Parathyroid adenoma (tissue), 2 donors: Measurements from ENCODE around the gene DSP.

ENCODE experiments used
- H2AFZ ChIP-seq: fragments of 300-600 bp; sonication (generic); one replicate; pipeline ENCODE4 v1.7.0; 2017; ENCODE audit warnings: antibody characterized with exemption, mild to moderate bottlenecking
- H3K27ac ChIP-seq: fragments of 300-600 bp; sonication (generic); one replicate; pipeline ENCODE4 v1.7.0; 2017
- H3K27me3 ChIP-seq: fragments of 300-600 bp; sonication (generic); one replicate; pipeline ENCODE4 v1.7.0; 2017; ENCODE audit warnings: low read length; ENCODE audit not compliant: control insufficient read depth, insufficient read depth
- H3K36me3 ChIP-seq: fragments of 300-600 bp; sonication (generic); one replicate; pipeline ENCODE4 v1.7.0; 2017; ENCODE audit warnings: low read length; ENCODE audit not compliant: control insufficient read depth, insufficient read depth
- H3K4me1 ChIP-seq: fragments of 300-600 bp; sonication (generic); one replicate; pipeline ENCODE4 v1.7.0; 2017; ENCODE audit warnings: control low read depth
- H3K4me2 ChIP-seq: fragments of 300-600 bp; sonication (generic); one replicate; pipeline ENCODE4 v1.7.0; 2017; ENCODE audit warnings: low read length
- H3K4me3 ChIP-seq: fragments of 300-600 bp; sonication (generic); one replicate; pipeline ENCODE4 v1.7.0; 2017; ENCODE audit warnings: low read depth, low read length
- H3K79me2 ChIP-seq: fragments of 300-600 bp; sonication (generic); one replicate; pipeline ENCODE4 v1.7.0; 2017; ENCODE audit warnings: control low read depth
- H3K9ac ChIP-seq: fragments of 300-600 bp; sonication (generic); one replicate; pipeline ENCODE4 v1.7.0; 2017; ENCODE audit warnings: mild to moderate bottlenecking
- H3K9me3 ChIP-seq: fragments of 300-600 bp; sonication (generic); one replicate; pipeline ENCODE4 v1.7.0; 2017; ENCODE audit warnings: low read length; ENCODE audit not compliant: control insufficient read depth
- TF ChIP-seq, protein P1 (sequence below): fragments of 300-600 bp; sonication (generic); IDR thresholded peaks from one replicate; pipeline ENCODE4 v1.7.0; 2017; ENCODE audit warnings: antibody characterized with exemption, mild to moderate bottlenecking
- donor health status: primary hyperparathyroidism.

DSP gene

DNA sequence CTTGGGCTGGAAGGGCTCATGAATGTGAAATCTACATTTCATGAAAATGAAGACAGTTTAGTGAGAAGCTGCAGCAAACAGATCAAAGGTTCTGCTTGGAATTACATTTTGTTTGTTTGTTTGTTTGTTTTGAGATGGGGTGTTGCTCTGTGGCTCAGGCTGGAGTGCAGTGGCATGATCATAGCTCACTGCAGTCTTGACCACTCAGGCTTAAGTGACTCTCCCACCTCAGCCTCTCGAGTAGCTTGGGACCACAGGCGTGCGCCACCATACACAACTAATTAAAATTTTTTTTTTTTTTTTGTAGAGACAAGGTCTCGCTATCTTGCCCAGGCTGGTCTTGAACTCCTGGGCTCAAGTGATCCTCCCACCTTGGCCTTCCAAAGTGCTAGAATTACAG lies 5.8 kb downstream of the DSP start:
- TF ChIP-seq, protein P1, sequence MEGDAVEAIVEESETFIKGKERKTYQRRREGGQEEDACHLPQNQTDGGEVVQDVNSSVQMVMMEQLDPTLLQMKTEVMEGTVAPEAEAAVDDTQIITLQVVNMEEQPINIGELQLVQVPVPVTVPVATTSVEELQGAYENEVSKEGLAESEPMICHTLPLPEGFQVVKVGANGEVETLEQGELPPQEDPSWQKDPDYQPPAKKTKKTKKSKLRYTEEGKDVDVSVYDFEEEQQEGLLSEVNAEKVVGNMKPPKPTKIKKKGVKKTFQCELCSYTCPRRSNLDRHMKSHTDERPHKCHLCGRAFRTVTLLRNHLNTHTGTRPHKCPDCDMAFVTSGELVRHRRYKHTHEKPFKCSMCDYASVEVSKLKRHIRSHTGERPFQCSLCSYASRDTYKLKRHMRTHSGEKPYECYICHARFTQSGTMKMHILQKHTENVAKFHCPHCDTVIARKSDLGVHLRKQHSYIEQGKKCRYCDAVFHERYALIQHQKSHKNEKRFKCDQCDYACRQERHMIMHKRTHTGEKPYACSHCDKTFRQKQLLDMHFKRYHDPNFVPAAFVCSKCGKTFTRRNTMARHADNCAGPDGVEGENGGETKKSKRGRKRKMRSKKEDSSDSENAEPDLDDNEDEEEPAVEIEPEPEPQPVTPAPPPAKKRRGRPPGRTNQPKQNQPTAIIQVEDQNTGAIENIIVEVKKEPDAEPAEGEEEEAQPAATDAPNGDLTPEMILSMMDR, result no peak
- Histone ChIP-seq H3K9me3 (no peaks in the 10 kb centered on the region), H3K36me3 (no peaks in the 10 kb centered on the region), H2AFZ (no peak overlapping the region), H3K4me3 (no peak overlapping the region), H3K79me2 (peaks cover 59% of the 10 kb centered on the region), H3K9ac (no peak overlapping the region), H3K4me2 (no peak overlapping the region), H3K4me1 (peaks cover 16% of the 10 kb centered on the region), H3K27me3 (no peaks in the 10 kb centered on the region), H3K27ac (no peak overlapping the region)

DNA sequence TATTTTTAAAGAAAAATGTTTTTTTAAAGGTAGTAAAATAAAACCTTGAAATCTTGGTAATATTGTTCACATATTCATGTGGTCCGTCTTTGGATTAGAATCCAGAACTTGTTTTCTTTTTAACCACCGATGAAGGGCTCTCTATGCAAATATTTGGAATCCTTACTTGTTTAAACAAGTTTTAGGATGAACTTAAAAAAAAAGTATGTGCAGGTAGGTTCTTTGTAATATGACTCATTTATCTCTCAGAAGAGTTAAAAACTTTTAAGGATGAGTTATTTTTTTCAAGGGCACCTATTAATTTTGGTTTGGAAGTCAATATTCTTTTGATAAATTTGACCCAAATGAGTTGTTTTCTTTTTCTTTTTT lies 8.9 kb downstream of the DSP start:
- TF ChIP-seq, protein P1, result no peak
- no peak overlapping the region for H3K27ac ChIP-seq
- H3K27me3 ChIP-seq, result no peaks in the 10 kb centered on the region

DNA sequence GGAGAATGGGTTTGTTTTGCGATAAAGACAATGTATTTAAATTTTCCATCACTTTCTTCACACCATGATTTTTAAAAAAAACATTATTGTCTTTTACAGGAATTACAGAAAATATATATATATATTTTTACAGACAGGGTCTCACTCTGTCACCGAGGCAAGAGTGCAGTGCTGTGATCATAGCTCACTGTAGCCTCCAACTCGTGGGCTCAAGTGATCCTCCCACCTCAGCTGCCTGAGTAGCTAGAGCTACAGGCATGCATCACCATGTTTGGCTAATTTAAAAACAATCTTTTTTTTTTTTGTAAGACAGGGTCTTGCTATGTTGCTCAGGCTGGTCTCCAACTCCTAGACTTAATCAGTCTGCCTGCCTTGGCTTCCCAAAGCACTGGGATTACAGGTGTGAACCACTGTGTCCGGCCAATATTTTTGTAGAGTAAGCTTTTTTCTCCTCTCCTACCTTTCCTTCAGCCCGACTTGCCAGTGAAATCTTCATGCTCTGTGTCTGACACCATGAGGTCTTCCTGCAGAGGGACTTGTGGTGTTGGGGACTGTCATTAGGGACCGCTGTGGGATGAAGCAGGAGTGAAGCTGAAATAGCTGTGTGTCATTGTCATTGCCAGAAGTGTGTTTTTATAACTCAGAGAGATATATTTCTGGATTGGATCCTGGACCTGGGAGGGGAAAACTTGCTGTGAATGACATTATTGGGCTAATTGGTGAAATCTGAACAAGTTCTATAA lies 13.2 kb downstream of the DSP start:
- no peak overlapping the region for H3K27ac ChIP-seq
- H3K4me2 ChIP-seq, result no peak overlapping the region
- no peaks in the 10 kb centered on the region for H3K27me3 ChIP-seq
- no peaks in the 10 kb centered on the region for H3K9me3 ChIP-seq
- no peak overlapping the region for H3K9ac ChIP-seq
- H3K4me1 ChIP-seq, result peaks cover 15% of the 10 kb centered on the region
- no peak overlapping the region for H3K4me3 ChIP-seq
- H3K79me2 ChIP-seq, result peaks cover 37% of the 10 kb centered on the region
- no peak overlapping the region for H2AFZ ChIP-seq
- H3K36me3 ChIP-seq, result no peaks in the 10 kb centered on the region
- TF ChIP-seq, protein P1, result no peak

More for the DNA sequence above, 8.9 kb downstream of the DSP start:
- H2AFZ ChIP-seq, result no peak overlapping the region
- peaks cover 20% of the 10 kb centered on the region for H3K4me1 ChIP-seq
- no peaks in the 10 kb centered on the region for H3K9me3 ChIP-seq
- no peaks in the 10 kb centered on the region for H3K36me3 ChIP-seq
- no peak overlapping the region for H3K4me3 ChIP-seq
- peak overlapping the region; percentile 17 for H3K4me2 ChIP-seq
- H3K79me2 ChIP-seq, result peaks cover 62% of the 10 kb centered on the region
- H3K9ac ChIP-seq, result no peak overlapping the region

DNA sequence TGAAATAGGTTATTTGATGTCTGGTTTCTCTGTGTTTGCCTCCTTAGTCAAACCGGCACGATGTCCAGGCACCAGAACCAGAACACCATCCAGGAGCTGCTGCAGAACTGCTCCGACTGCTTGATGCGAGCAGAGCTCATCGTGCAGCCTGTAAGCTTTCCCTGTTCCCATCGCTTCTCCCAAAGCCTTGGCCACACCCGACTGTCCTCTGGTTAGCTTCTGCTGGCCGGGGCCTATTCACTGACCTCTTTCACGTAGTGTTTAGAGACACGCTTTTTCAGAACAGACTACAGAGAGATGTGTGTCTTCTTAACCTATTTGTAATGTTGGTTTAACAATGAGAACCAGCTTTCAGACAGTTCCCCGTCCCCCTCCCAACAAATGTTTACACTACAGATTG lies 14.2 kb downstream of the DSP start:
- Histone ChIP-seq H3K79me2 (peaks cover 31% of the 10 kb centered on the region), H3K9ac (no peak overlapping the region), H3K4me1 (peaks cover 24% of the 10 kb centered on the region), H3K4me3 (no peak overlapping the region), H2AFZ (no peak overlapping the region), H3K27me3 (no peaks in the 10 kb centered on the region), H3K9me3 (no peaks in the 10 kb centered on the region), H3K4me2 (no peak overlapping the region), H3K27ac (no peak overlapping the region), H3K36me3 (no peaks in the 10 kb centered on the region)
- TF ChIP-seq, protein P1, result no peak
